Stomach (tissue), 9 donors: ENCODE results near the gene DOP1B. TPM values are rescaled to one million over a fixed set of nuclear protein-coding genes. Genes with fewer than 3 reads are reported as not detected.

ENCODE experiments used
- DNase-seq, 2 donors: peaks; one replicate each; pipeline versions ENCODE4 v3.0.0 to v3.0.0-alpha.2; 2013 to 2019
- H3K27ac ChIP-seq, 5 donors: fragments of 200-600 bp in 4 of 5; sonication (generic) in 4 of 5; one replicate each; pipeline ENCODE4 v1.5.1; 2013 to 2019; ENCODE audit warnings: mild to moderate bottlenecking in 1 of 5, moderate library complexity in 1 of 5
- H3K27me3 ChIP-seq, 3 donors: fragments of 200-600 bp; sonication (generic); one replicate each; pipeline ENCODE4 v1.5.1; 2017 to 2019; ENCODE audit warnings: mixed run types in 1 of 3
- H3K36me3 ChIP-seq, 4 donors: fragments of 200-600 bp; sonication (generic); 1 replicate in 3 of 4; 2 replicates in 1 of 4; pipeline ENCODE4 v1.5.1; 2016 to 2019
- H3K4me1 ChIP-seq, 4 donors: fragments of 200-600 bp; sonication (generic); one replicate each; pipeline ENCODE4 v1.5.1; 2016 to 2019
- H3K4me3 ChIP-seq, 4 donors: fragments of 200-600 bp; sonication (generic) in 3 of 4; one replicate each; pipeline ENCODE4 v1.5.1; 2016 to 2019; ENCODE audit warnings: mild to moderate bottlenecking in 1 of 4
- H3K9me3 ChIP-seq, 4 donors: fragments of 200-600 bp; sonication (generic); one replicate each; pipeline ENCODE4 v1.5.1; 2016 to 2019
- EP300 ChIP-seq: sonication (generic); formaldehyde crosslinking; IDR thresholded peaks from one replicate; pipeline ENCODE4 v1.6.1; 2017; ENCODE audit warnings: antibody characterized with exemption
- POLR2A ChIP-seq, 4 donors: fragments of 450-650 bp; IDR thresholded peaks; one replicate each; pipeline ENCODE4 v1.6.1; 2016; ENCODE audit warnings: antibody characterized with exemption in 4 of 4, control low read depth in 2 of 4, mild to moderate bottlenecking in 1 of 4, moderate library complexity in 1 of 4
- POLR2AphosphoS5 ChIP-seq, 3 donors: sonication (generic); formaldehyde crosslinking; IDR thresholded peaks; one replicate each; pipeline ENCODE4 v1.6.1; 2016; ENCODE audit warnings: antibody characterized with exemption in 3 of 3
- WGBS, 5 donors: extraction: QIAGEN DNeasy Blood & Tissue Kit in 3 of 5; methylation state at CpG; one replicate each; pipeline versions ENCODE4 v1.1.5 to v1.1.7; 2013 to 2018; 5-methylcytosine and 5-hydroxymethylcytosine counted together
- intact Hi-C: fragments of 100-400 bp; cut with DNase I; formaldehyde crosslinking; loops from one replicate; pipeline ENCODE4 v1.15.1; 2023; ENCODE audit warnings: low total_unique reads
- polyA plus RNA-seq, 3 donors: library from polyadenylated mRNA; stranded (reverse); fragments of 200-250 nt; gene quantifications; one replicate each; pipeline ENCODE4 v1.2.3, GENCODE V29; 2013
- total RNA-seq, 5 donors: library from RNA; depleted of rRNA; stranded (reverse); fragments of >200 nt; gene quantifications; one replicate each; pipeline versions ENCODE4 v1.1.0 to v1.2.3, GENCODE V29; 2014 to 2016
- TF ChIP-seq, protein P1 (sequence below), 7 experiments: fragments of 450-650 bp in 4 of 7; fragments of 200-600 bp in 3 of 7; sonication (generic) in 3 of 7; IDR thresholded peaks; one replicate each; pipeline ENCODE4 v1.5.1; 2016 to 2019; ENCODE audit warnings: antibody characterized with exemption in 7 of 7, control low read depth in 2 of 7, mild to moderate bottlenecking in 1 of 7
- donor health status: healthy with polysubstance abuse.
- donor health status: Bipolar disorder and iron deficiency.
- donor health status: healthy.

Gene DOP1B
- total and polyA plus RNA-seq, 8 donors, result 4.1 to 63.2 (median 35.0) TPM

- DNase-seq, result no peak
- 41 to 65% (median 61%) methylated on average over 10 of the region's 10 CpGs for WGBS, 5 donors
- Histone ChIP-seq H3K36me3 (peaks cover 0 to 29% (median 22%) of the 10 kb centered on the region in 4 donors), H3K9me3 (no peaks in the 10 kb centered on the region), H3K4me1 (peaks cover 7 to 40% (median 25%) of the 10 kb centered on the region in 4 donors), H3K4me3 (no peak overlapping the region), H3K27me3 (no peaks in the 10 kb centered on the region), H3K27ac (peak overlapping the region; percentile 53 to 80 (median 76))
- TF ChIP-seq, protein P1, sequence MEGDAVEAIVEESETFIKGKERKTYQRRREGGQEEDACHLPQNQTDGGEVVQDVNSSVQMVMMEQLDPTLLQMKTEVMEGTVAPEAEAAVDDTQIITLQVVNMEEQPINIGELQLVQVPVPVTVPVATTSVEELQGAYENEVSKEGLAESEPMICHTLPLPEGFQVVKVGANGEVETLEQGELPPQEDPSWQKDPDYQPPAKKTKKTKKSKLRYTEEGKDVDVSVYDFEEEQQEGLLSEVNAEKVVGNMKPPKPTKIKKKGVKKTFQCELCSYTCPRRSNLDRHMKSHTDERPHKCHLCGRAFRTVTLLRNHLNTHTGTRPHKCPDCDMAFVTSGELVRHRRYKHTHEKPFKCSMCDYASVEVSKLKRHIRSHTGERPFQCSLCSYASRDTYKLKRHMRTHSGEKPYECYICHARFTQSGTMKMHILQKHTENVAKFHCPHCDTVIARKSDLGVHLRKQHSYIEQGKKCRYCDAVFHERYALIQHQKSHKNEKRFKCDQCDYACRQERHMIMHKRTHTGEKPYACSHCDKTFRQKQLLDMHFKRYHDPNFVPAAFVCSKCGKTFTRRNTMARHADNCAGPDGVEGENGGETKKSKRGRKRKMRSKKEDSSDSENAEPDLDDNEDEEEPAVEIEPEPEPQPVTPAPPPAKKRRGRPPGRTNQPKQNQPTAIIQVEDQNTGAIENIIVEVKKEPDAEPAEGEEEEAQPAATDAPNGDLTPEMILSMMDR (IDR thresholded peaks at IDR 0.05), result no peak
- TF ChIP-seq POLR2AphosphoS5 (IDR thresholded peaks at IDR 0.05) (no peak), POLR2A (IDR thresholded peaks at IDR 0.05) (no peak), EP300 (no peak)
- intact Hi-C loops, result loop anchor here (10.0 kb wide), 1 partner anchor 58 kb away; no protein-coding TSS in a partner anchor
Measured at GRCh38 chr21:36202726-36203602, 46.3 kb downstream of the DOP1B start.

- peak; percentile 43 to 72 for DNase-seq
- no peak for TF ChIP-seq POLR2AphosphoS5 (IDR thresholded peaks at IDR 0.05)
- TF ChIP-seq, protein P1 (IDR thresholded peaks at IDR 0.05), result no peak
- no peak for TF ChIP-seq EP300
- no peak for TF ChIP-seq POLR2A (IDR thresholded peaks at IDR 0.05)
- no peak overlapping the region for H3K4me3 ChIP-seq
- intact Hi-C loops, result loop anchor here (10.0 kb wide), 1 partner anchor 59 kb away; no protein-coding TSS in a partner anchor
- peaks cover 7 to 35% (median 25%) of the 10 kb centered on the region in 4 donors for H3K4me1 ChIP-seq
- H3K27ac ChIP-seq, result peak overlapping the region; percentile 53 to 80 (median 72)
- H3K27me3 ChIP-seq, result no peaks in the 10 kb centered on the region
- H3K9me3 ChIP-seq, result no peaks in the 10 kb centered on the region
- WGBS, 5 donors, result 7 to 31% (median 17%) methylated on average over 1 of the region's 1 CpG
- H3K36me3 ChIP-seq, result peaks cover 0 to 34% (median 27%) of the 10 kb centered on the region in 4 donors
Measured at GRCh38 chr21:36203603-36203889, 46.9 kb downstream of the DOP1B start.

GRCh38 chr21:36204980-36205379 lies 48.4 kb downstream of the DOP1B start:
- Histone ChIP-seq H3K9me3 (no peaks in the 10 kb centered on the region), H3K36me3 (peaks cover 0 to 32% (median 27%) of the 10 kb centered on the region in 4 donors), H3K4me1 (peaks cover 7 to 37% (median 25%) of the 10 kb centered on the region in 4 donors), H3K4me3 (no peak overlapping the region), H3K27me3 (no peaks in the 10 kb centered on the region), H3K27ac (no peak overlapping the region)
- no peak for DNase-seq
- intact Hi-C loops, result loop anchor here (10.0 kb wide), 1 partner anchor 60 kb away; no protein-coding TSS in a partner anchor
- TF ChIP-seq, protein P1 (IDR thresholded peaks at IDR 0.05), result no peak
- TF ChIP-seq POLR2AphosphoS5 (IDR thresholded peaks at IDR 0.05), result no peak
- no peak for TF ChIP-seq POLR2A (IDR thresholded peaks at IDR 0.05)
- no peak for TF ChIP-seq EP300
- WGBS, 5 donors, result 91 to 97% (median 93%) methylated on average over 6 of the region's 6 CpGs

DNA sequence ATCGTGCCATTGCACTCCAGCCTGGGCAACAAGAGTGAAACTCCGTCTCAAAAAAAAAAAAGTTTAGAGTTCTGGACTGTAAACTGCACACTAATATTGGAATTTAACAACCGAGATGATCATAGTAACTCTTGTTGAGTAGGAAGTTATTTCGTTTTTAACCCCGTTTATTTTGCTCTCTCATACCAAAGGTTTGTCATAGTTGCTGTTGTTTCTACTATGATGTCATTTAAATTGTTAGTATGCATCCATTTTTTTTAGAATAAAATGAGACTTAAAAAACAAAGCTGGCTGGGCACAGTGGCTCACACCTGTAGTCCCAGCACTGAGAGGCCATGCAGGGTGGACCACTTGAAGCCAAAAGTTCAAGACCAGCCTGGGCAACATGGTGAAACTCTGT lies 49.3 kb downstream of the DOP1B start:
- H3K36me3 ChIP-seq, result peaks cover 5 to 29% (median 23%) of the 10 kb centered on the region in 4 donors
- 81 to 95% (median 92%) methylated on average over 5 of the region's 5 CpGs for WGBS, 5 donors
- H3K27ac ChIP-seq, result no peak overlapping the region
- DNase-seq, result no peak
- no peaks in the 10 kb centered on the region for H3K27me3 ChIP-seq
- intact Hi-C loops, result loop anchor here (10.0 kb wide), 1 partner anchor 61 kb away; no protein-coding TSS in a partner anchor
- no peak overlapping the region for H3K4me3 ChIP-seq
- peaks cover 7 to 44% (median 25%) of the 10 kb centered on the region in 4 donors for H3K4me1 ChIP-seq
- H3K9me3 ChIP-seq, result no peaks in the 10 kb centered on the region
- TF ChIP-seq POLR2AphosphoS5 (IDR thresholded peaks at IDR 0.05), result no peak
- TF ChIP-seq POLR2A (IDR thresholded peaks at IDR 0.05), result no peak
- TF ChIP-seq EP300, result no peak
- TF ChIP-seq, protein P1 (IDR thresholded peaks at IDR 0.05), result no peak

Other genes starting within 250 kb of the DOP1B start
- gene SETD4, start 96.3 kb upstream of the DOP1B start, total RNA-seq, result 10 to 100 TPM; 11.6 to 87.5 (median 46.4) TPM
- gene SETD4, start 96.3 kb upstream of the DOP1B start, polyA plus RNA-seq, result 10 to 100 TPM in 2 of 3 donors, 1 to 10 TPM in 1; 6.9 to 19.6 (median 10.6) TPM
- 100 to 1,000 TPM in 3 of 5 donors, 10 to 100 TPM in 2; 79.9 to 372 (median 140) TPM for gene CBR1, start 86.8 kb upstream of the DOP1B start, total RNA-seq
- 100 to 1,000 TPM in 2 of 3 donors, 10 to 100 TPM in 1; 99.9 to 315 (median 169) TPM for gene CBR1, start 86.8 kb upstream of the DOP1B start, polyA plus RNA-seq
- gene CBR3, start 21.7 kb upstream of the DOP1B start, total RNA-seq, result 10 to 100 TPM in 1 of 5 donors, 1 to 10 TPM in 2, not detected in 2; 1.1 to 10.7 (median 4.7) TPM
- 10 to 100 TPM in 1 of 3 donors, 1 to 10 TPM in 2; 4.4 to 32.8 (median 6.4) TPM for gene CBR3, start 21.7 kb upstream of the DOP1B start, polyA plus RNA-seq
- gene MORC3, start 163.4 kb downstream of the DOP1B start, total RNA-seq, result 10 to 100 TPM; 11.9 to 95.1 (median 57.8) TPM
- gene MORC3, start 163.4 kb downstream of the DOP1B start, polyA plus RNA-seq, result 10 to 100 TPM in 2 of 3 donors, 1 to 10 TPM in 1; 8.0 to 14.2 (median 11.0) TPM
- gene CHAF1B, start 228.6 kb downstream of the DOP1B start, total RNA-seq, result 10 to 100 TPM in 1 of 5 donors, 1 to 10 TPM in 2, under 1 TPM in 2; 0.29 to 15.2 (median 1.3) TPM
- gene CHAF1B, start 228.6 kb downstream of the DOP1B start, polyA plus RNA-seq, result 1 to 10 TPM in 2 of 3 donors, under 1 TPM in 1; 0.76 to 1.8 (median 1.4) TPM